RPMI7951 (cell line): ENCODE results near the gene BCCIP. TPM values are rescaled to one million over a fixed set of nuclear protein-coding genes. Genes with fewer than 3 reads are reported as not detected.
A peak's percentile ranks its signal among the peaks of the same experiment; 100 is the strongest.

Experiments
- DNase-seq: peaks from one replicate; pipeline ENCODE4 v3.0.0-alpha.2; 2012; ENCODE audit warnings: low read depth
- total RNA-seq: library from RNA; depleted of rRNA; stranded (reverse); fragments of >200 nt; shearing (Covaris generic); gene quantifications from 2 replicates; pipeline ENCODE4 v1.2.3, GENCODE V29; 2014

The BCCIP gene
- total RNA-seq, 1 experiment from 2014 or later = 68.2 TPM

DNA sequence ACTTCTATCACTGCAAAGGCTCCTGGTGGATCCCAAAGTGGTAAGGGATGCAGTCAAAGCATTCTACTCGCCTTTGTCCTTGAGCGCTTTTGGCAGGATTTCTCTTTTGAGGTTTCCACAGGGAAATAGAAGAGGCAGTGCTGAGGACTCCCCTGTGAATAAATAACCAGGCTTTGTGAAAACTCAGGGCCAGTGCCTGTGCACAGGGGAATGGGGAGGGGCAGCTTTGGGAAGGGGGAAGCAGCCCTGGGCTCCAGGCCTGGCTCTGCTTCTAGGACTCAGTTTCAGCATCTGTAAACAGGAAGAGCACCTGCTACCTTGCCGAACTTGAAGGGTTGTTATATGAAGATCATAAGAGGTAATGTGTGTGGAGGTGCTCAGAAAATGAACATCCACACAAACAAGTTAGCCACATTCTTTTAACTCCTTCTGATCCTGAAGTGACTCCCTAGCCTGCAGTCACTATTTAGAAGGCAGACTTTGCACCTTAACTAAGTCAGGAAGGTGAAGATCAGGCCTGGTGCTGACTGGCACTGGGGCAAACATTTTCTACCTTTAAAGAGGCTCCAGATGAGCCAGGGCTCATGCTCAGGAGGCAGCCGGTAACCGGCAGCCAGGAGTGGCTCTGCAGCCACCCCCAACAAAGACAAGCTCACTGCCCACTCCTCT, 25.2 kb upstream of the BCCIP start:
- no peak for DNase-seq

DNA sequence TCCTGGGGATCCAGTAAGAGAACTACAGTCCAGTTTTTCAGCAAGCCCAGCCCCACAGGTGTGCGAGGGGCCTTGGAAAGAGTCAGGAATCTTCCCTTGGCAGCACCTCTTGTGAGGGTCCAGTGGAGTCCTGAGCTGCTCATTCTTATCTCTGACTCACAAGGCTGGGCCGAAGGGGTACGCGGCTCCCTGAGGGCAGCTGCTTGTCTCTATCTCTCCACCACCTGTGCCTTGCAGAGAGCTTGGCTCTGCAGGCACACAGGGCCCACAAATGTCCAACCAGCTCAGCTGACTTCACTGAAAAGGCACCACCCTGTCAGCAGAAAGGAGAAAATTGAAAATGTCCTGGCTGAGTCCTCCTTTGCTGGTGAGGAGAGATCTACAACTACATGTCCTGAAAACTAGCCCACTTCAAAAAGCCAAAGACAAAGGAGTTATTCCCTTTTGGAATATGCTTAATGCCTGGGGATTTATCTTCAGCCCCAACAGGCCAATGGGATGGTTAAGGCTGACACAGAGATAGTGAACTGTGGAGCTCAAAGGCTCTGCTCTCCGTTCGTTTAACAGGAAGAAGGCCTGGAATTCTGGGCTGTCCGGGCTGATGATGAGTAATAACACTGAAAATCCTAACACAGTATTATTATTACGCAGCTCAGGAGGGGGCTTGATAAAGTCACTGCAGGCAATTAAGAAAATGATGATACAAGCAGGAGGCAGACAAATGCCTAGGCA, 23.7 kb upstream of the BCCIP start:
- no peak for DNase-seq

DNA sequence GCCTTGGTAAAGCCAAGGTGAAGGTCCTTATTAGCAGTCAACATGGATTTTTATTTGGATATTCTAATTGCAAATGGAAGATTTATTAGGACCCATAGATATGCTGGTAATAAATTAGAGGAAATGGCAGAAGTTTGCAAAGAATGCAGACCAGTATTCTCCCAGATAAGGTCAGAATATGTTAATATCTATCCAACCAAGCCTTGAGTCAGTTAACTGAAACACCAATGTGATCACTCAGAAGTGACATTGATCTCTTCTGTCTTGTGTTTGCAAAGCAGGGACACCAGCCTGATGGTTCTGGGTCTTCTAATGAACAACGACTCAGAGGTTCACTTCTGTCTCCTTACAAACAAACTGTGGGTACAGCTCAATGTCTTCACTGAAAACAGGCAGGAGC, 21.8 kb upstream of the BCCIP start:
- no peak for DNase-seq

DNA sequence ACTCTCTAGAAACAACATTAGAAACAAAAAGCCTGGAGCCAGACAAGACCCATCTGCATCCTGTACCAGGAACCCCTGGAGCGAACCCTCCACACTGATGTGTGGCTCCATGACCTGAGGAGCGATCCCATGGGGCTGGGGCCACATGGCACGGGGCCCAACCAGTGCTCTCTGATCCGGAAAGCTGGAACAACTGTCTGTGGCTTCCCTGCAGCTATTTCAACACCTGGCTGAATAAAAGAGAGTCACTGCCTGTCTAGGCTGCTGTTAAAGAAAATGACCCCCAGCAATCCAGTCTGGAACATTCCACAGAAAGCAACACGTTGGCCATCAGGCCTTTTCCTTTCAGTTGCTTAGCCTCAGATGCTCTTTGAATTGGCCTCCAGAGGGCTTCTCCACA, 21.2 kb upstream of the BCCIP start:
- no peak for DNase-seq

- DNase-seq = peak; percentile 4
Observed at GRCh38 chr10:125802739-125803138, 20.6 kb upstream of the BCCIP start.

- DNase-seq = no peak
Observed at GRCh38 chr10:125808047-125808446, 15.3 kb upstream of the BCCIP start.

DNA sequence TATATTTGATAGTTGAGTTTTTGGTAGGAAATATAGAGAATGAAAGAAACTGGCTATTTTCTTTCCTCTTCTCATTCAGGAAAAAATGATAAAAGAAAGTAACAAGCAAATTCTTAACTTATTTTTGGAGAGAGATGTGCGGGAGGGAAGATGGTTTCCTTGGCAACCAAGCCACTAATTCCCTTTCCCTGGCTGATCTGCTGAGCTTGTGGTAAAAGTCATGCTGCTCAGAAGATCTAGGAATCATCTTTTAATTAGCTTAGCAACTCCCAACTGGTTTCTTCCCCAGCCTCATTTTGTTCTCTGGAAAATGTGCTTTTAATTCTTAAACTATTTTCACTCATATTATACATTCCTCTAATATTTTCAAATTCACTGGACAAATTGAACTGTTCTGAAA, 12.1 kb upstream of the BCCIP start:
- DNase-seq = no peak

DNA sequence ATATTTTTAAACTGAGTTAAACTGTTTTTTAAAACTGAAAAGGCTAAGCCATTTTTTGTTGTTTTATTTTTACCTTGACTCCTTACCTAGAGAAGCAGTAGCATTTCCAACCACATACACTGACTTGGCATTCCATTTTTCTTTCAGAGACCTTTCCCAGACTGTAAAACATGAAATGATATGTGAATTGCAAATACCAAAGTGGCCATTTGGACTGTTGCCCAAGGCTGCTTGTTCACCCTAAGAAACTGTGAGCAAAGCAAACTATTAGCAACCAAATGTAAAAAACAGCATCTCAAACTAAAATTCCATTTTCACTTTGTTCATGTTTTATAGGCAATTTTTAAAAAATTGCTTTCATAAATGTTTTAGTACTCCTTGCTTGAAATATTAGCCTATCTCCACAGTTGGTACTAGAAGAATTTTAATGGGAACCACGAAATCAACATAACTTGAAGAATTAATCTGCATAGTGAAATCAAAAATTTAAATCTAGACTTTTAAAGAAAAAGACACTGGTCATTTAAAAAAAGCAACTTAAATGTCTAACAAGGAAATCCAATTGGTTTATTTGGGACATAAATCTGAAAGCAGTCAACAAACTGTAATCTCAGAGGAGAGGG, 11.1 kb upstream of the BCCIP start:
- DNase-seq = no peak

- no peak for DNase-seq
Observed at GRCh38 chr10:125815764-125816163, 7.6 kb upstream of the BCCIP start.

GRCh38 chr10:125816548-125816947, 6.8 kb upstream of the BCCIP start:
- DNase-seq = no peak

GRCh38 chr10:125817337-125817946, 5.9 kb upstream of the BCCIP start:
- no peak for DNase-seq

GRCh38 chr10:125820701-125821100, 2.6 kb upstream of the BCCIP start:
- no peak for DNase-seq

GRCh38 chr10:125823663-125824251, 411 bp downstream of the BCCIP start:
- peak; percentile 3 for DNase-seq

GRCh38 chr10:125824736-125825135, 1.4 kb downstream of the BCCIP start:
- DNase-seq = no peak

DNA sequence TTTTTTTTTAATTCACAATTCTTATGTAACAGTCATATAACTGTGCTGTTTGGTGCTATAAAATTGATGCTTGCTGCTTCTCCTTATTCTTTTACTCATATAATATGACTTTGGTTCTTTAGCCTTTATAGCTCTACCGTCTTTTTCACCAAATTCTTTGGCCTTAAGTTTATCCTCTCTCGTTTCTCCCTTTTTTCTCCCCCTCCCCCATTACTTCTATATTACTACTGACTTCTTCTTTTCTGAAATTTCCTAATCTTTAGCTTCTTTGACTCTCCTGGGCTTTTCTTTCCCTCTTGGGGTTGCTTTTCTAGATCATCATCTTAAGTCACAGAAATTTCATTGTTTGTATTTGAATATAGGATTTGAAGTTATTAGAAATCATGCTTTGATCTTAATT, 3.8 kb downstream of the BCCIP start:
- DNase-seq = no peak

GRCh38 chr10:125828311-125828710, 5.0 kb downstream of the BCCIP start:
- no peak for DNase-seq

- no peak for DNase-seq
Observed at GRCh38 chr10:125836746-125837145, 13.4 kb downstream of the BCCIP start.

DNA sequence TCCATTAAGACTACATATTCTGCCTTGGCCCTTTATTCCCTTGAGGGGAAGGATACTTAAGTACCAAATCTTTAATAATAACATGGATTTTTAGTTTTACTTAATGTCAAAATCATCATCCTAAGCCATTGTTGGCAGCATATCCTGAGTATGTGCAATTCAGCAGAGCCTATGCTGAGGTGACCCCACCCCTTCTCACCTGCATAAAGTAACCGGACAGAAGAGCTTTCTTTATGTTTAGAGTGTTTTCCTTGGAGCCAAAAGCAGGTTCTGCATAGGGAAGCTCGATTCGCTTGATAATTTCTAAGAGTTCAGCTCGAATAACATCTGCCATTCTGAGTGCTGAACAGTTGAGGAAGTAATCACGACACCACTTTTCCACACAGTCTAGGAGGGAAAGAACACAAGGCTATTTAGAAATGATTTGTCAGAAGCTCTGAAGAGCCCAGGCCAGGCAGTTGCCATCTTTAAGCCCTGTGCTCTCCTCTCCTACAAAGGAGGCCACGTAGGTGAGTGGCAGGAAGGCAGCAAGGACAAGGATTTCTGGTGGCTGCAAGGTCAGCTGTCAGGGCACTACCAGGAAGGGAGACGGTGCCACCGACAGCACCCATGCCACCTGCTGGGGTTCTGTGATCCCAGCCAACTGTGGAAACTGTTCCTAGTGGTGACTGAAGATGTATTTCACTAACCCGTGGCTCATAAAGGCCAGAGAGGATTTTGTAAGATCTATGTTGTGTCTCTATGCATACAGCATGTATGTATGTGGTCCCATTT, 15.6 kb downstream of the BCCIP start:
- no peak for DNase-seq

- no peak for DNase-seq
Observed at GRCh38 chr10:125840406-125840805, 17.1 kb downstream of the BCCIP start.

- no peak for DNase-seq
Observed at GRCh38 chr10:125840955-125841354, 17.6 kb downstream of the BCCIP start.

GRCh38 chr10:125843603-125844329, 20.4 kb downstream of the BCCIP start:
- no peak for DNase-seq
